WTC11 (cell line): ENCODE results near the gene ASZ1. TPM values are rescaled to one million over a fixed set of nuclear protein-coding genes. Genes with fewer than 3 reads are reported as not detected.

Source experiments
- ATAC-seq: fragments of 200-7000 bp; cut with Tn5 transposase; 2 replicates; pipeline ENCODE4 v1.10.0; 2021; ENCODE audit warnings: mild to moderate bottlenecking, moderate library complexity
- CTCF ChIA-PET: fragments of 300-600 bp; sonication (Branson Sonifier 250); formaldehyde crosslinking; loops from one replicate; lab custom pipeline; 2021; ENCODE audit warnings: antibody characterized with exemption; lab: Charles Lee
- POLR2A ChIA-PET: fragments of 350-600 bp; sonication (Branson Sonifier 250); formaldehyde crosslinking; loops from one replicate; lab custom pipeline; 2021; ENCODE audit warnings: antibody characterized with exemption; lab: Charles Lee
- DNase-seq: peaks from one replicate; pipeline ENCODE4 v3.0.0; 2021; ENCODE audit warnings: low spot score
- H3K27ac Mint-ChIP-seq: 2 replicates; pipeline ENCODE4 v1.8.0; 2021; ENCODE audit warnings: mixed read lengths
- H3K27me3 Mint-ChIP-seq: 2 replicates; pipeline ENCODE4 v1.8.0; 2021; ENCODE audit warnings: low read depth, mild to moderate bottlenecking, moderate library complexity, mixed read lengths
- H3K36me3 Mint-ChIP-seq: 2 replicates; pipeline ENCODE4 v1.8.0; 2021; ENCODE audit warnings: mixed read lengths
- H3K4me1 Mint-ChIP-seq: 2 replicates; pipeline ENCODE4 v1.8.0; 2022; ENCODE audit warnings: mixed read lengths
- H3K4me3 Mint-ChIP-seq: 2 replicates; pipeline ENCODE4 v1.8.0; 2021; ENCODE audit warnings: mild to moderate bottlenecking, moderate library complexity, mixed read lengths
- H3K9me3 Mint-ChIP-seq: 2 replicates; pipeline ENCODE4 v1.8.0; 2021; ENCODE audit warnings: mixed read lengths
- CREB1 ChIP-seq: sonication (generic); formaldehyde crosslinking; IDR thresholded peaks from 2 replicates; pipeline ENCODE4 v1.8.0; 2023; ENCODE audit warnings: mild to moderate bottlenecking, missing genetic modification reagents
- ESRRA ChIP-seq: sonication (generic); formaldehyde crosslinking; IDR thresholded peaks from 2 replicates; pipeline ENCODE4 v1.8.1; 2022; ENCODE audit warnings: mild to moderate bottlenecking, missing genetic modification reagents, borderline replicate concordance
- ETV6 ChIP-seq: sonication (generic); formaldehyde crosslinking; IDR thresholded peaks from 2 replicates; pipeline ENCODE4 v1.8.1; 2022; ENCODE audit warnings: mild to moderate bottlenecking, missing genetic modification reagents
- HMGA2 ChIP-seq: fragments of 250-450 bp; sonication (Bioruptor Pico); IDR thresholded peaks from 2 replicates; pipeline ENCODE4 v1.4.0; 2021; ENCODE audit warnings: mild to moderate bottlenecking, moderate library complexity
- NFATC4 ChIP-seq: fragments of 250-450 bp; sonication (Bioruptor Pico); IDR thresholded peaks from 2 replicates; pipeline ENCODE4 v1.9.0; 2021; ENCODE audit warnings: mild to moderate bottlenecking
- NR3C1 ChIP-seq: sonication (generic); formaldehyde crosslinking; conservative IDR thresholded peaks from 2 replicates; pipeline ENCODE4 v1.8.1; 2023; ENCODE audit warnings: low read depth, mild to moderate bottlenecking, missing genetic modification reagents
- USF2 ChIP-seq: sonication (generic); formaldehyde crosslinking; IDR thresholded peaks from 2 replicates; pipeline ENCODE4 v1.8.1; 2023; ENCODE audit warnings: mild to moderate bottlenecking, missing genetic modification reagents, moderate library complexity
- ZBTB21 ChIP-seq: sonication (generic); formaldehyde crosslinking; IDR thresholded peaks from 2 replicates; pipeline ENCODE4 v1.8.1; 2023; ENCODE audit warnings: mild to moderate bottlenecking, missing genetic modification reagents, borderline replicate concordance
- ZNF219 ChIP-seq: sonication (generic); formaldehyde crosslinking; IDR thresholded peaks from 2 replicates; pipeline ENCODE4 v1.8.0; 2023; ENCODE audit warnings: missing genetic modification reagents, mild to moderate bottlenecking, borderline replicate concordance
- ZNF232 ChIP-seq: sonication (generic); formaldehyde crosslinking; IDR thresholded peaks from 2 replicates; pipeline ENCODE4 v1.8.0; 2022; ENCODE audit warnings: mild to moderate bottlenecking, missing genetic modification reagents
- ZNF281 ChIP-seq: sonication (generic); formaldehyde crosslinking; IDR thresholded peaks from 2 replicates; pipeline ENCODE4 v1.8.0; 2023; ENCODE audit warnings: mild to moderate bottlenecking, missing genetic modification reagents
- ZNF425 ChIP-seq: fragments of 250-450 bp; sonication (Bioruptor Pico); conservative IDR thresholded peaks from 2 replicates; pipeline ENCODE4 v1.9.0; 2021; ENCODE audit warnings: mild to moderate bottlenecking
- ZNF671 ChIP-seq: fragments of 250-450 bp; sonication (Bioruptor Pico); IDR thresholded peaks from 2 replicates; pipeline ENCODE4 v1.8.0; 2021; ENCODE audit warnings: mild to moderate bottlenecking
- total RNA-seq: library from RNA; stranded (reverse); gene quantifications from 3 replicates; pipeline ENCODE4 v1.2.3, GENCODE V29; 2021
- TF ChIP-seq, protein P1 (sequence below): sonication (generic); formaldehyde crosslinking; conservative IDR thresholded peaks from 2 replicates; pipeline ENCODE4 v1.8.1; 2022; ENCODE audit warnings: mild to moderate bottlenecking, missing genetic modification reagents
- TF ChIP-seq, protein P2 (sequence below): sonication (generic); formaldehyde crosslinking; conservative IDR thresholded peaks from 2 replicates; pipeline ENCODE4 v1.8.1; 2023; ENCODE audit warnings: mild to moderate bottlenecking, low read depth, missing genetic modification reagents, moderate library complexity
- TF ChIP-seq, protein P3 (sequence below): sonication (generic); formaldehyde crosslinking; IDR thresholded peaks from 2 replicates; pipeline ENCODE4 v1.8.0; 2023; ENCODE audit warnings: missing genetic modification reagents, mild to moderate bottlenecking, borderline replicate concordance
- TF ChIP-seq, protein P4 (sequence below): sonication (generic); formaldehyde crosslinking; IDR thresholded peaks from 2 replicates; pipeline ENCODE4 v1.8.1; 2022; ENCODE audit warnings: low read depth, mild to moderate bottlenecking, moderate library complexity, missing genetic modification reagents, borderline replicate concordance

Gene ASZ1
- total RNA-seq, 1 experiment from 2014 or later, result not detected

DNA sequence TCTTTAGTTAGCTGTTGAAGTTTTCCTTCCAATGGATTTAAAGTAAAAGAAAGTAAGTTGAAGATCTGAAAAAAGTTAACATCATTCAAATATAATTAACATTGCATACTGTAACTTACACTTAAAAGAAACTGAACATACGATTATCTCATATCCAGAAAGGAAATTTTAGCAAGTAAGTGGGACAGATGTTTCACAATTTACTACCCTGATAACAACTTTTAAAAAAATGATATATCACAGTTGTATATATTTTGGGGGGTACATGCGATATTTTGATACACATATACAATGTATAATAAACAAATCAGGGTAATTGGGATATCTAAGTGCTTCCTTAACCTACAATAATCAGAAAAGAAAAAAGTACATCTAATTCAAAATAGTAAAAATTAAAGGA, 44.2 kb downstream of the ASZ1 start (continued):
- TF ChIP-seq USF2 (CRISPR knock-in tag) (no peak), CREB1 (CRISPR knock-in tag) (no peak), NFATC4 (CRISPR knock-in tag) (no peak)
- TF ChIP-seq, protein P1, sequence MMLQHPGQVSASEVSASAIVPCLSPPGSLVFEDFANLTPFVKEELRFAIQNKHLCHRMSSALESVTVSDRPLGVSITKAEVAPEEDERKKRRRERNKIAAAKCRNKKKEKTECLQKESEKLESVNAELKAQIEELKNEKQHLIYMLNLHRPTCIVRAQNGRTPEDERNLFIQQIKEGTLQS (CRISPR knock-in tag), result no peak

GRCh38 chr7:117381362-117381761, 45.9 kb downstream of the ASZ1 start:
- H3K9me3 Mint-ChIP-seq, result no peaks in the 10 kb centered on the region
- H3K4me3 Mint-ChIP-seq, result no peak overlapping the region
- CTCF ChIA-PET, result no interaction called here
- H3K27ac Mint-ChIP-seq, result no peak overlapping the region
- no peaks in the 10 kb centered on the region for H3K27me3 Mint-ChIP-seq
- H3K4me1 Mint-ChIP-seq, result no peaks in the 10 kb centered on the region
- DNase-seq (no peak), ATAC-seq (no peak)
- H3K36me3 Mint-ChIP-seq, result no peaks in the 10 kb centered on the region
- POLR2A ChIA-PET, result no interaction called here
- TF ChIP-seq NR3C1 (CRISPR knock-in tag), result no peak
- no peak for TF ChIP-seq ZNF219
- TF ChIP-seq ZNF671 (CRISPR knock-in tag), result no peak
- TF ChIP-seq, protein P2, sequence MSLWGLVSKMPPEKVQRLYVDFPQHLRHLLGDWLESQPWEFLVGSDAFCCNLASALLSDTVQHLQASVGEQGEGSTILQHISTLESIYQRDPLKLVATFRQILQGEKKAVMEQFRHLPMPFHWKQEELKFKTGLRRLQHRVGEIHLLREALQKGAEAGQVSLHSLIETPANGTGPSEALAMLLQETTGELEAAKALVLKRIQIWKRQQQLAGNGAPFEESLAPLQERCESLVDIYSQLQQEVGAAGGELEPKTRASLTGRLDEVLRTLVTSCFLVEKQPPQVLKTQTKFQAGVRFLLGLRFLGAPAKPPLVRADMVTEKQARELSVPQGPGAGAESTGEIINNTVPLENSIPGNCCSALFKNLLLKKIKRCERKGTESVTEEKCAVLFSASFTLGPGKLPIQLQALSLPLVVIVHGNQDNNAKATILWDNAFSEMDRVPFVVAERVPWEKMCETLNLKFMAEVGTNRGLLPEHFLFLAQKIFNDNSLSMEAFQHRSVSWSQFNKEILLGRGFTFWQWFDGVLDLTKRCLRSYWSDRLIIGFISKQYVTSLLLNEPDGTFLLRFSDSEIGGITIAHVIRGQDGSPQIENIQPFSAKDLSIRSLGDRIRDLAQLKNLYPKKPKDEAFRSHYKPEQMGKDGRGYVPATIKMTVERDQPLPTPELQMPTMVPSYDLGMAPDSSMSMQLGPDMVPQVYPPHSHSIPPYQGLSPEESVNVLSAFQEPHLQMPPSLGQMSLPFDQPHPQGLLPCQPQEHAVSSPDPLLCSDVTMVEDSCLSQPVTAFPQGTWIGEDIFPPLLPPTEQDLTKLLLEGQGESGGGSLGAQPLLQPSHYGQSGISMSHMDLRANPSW (CRISPR knock-in tag), result no peak
- no peak for TF ChIP-seq ZNF425 (CRISPR knock-in tag)
- TF ChIP-seq CREB1 (CRISPR knock-in tag), result no peak
- TF ChIP-seq, protein P3, sequence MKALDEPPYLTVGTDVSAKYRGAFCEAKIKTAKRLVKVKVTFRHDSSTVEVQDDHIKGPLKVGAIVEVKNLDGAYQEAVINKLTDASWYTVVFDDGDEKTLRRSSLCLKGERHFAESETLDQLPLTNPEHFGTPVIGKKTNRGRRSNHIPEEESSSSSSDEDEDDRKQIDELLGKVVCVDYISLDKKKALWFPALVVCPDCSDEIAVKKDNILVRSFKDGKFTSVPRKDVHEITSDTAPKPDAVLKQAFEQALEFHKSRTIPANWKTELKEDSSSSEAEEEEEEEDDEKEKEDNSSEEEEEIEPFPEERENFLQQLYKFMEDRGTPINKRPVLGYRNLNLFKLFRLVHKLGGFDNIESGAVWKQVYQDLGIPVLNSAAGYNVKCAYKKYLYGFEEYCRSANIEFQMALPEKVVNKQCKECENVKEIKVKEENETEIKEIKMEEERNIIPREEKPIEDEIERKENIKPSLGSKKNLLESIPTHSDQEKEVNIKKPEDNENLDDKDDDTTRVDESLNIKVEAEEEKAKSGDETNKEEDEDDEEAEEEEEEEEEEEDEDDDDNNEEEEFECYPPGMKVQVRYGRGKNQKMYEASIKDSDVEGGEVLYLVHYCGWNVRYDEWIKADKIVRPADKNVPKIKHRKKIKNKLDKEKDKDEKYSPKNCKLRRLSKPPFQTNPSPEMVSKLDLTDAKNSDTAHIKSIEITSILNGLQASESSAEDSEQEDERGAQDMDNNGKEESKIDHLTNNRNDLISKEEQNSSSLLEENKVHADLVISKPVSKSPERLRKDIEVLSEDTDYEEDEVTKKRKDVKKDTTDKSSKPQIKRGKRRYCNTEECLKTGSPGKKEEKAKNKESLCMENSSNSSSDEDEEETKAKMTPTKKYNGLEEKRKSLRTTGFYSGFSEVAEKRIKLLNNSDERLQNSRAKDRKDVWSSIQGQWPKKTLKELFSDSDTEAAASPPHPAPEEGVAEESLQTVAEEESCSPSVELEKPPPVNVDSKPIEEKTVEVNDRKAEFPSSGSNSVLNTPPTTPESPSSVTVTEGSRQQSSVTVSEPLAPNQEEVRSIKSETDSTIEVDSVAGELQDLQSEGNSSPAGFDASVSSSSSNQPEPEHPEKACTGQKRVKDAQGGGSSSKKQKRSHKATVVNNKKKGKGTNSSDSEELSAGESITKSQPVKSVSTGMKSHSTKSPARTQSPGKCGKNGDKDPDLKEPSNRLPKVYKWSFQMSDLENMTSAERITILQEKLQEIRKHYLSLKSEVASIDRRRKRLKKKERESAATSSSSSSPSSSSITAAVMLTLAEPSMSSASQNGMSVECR (CRISPR knock-in tag), result no peak
- TF ChIP-seq NFATC4 (CRISPR knock-in tag), result no peak
- no peak for TF ChIP-seq ESRRA
- no peak for TF ChIP-seq HMGA2 (CRISPR knock-in tag)
- no peak for TF ChIP-seq ZNF232
- TF ChIP-seq ZBTB21 (CRISPR knock-in tag), result no peak
- TF ChIP-seq ZNF281, result no peak
- TF ChIP-seq, protein P4, sequence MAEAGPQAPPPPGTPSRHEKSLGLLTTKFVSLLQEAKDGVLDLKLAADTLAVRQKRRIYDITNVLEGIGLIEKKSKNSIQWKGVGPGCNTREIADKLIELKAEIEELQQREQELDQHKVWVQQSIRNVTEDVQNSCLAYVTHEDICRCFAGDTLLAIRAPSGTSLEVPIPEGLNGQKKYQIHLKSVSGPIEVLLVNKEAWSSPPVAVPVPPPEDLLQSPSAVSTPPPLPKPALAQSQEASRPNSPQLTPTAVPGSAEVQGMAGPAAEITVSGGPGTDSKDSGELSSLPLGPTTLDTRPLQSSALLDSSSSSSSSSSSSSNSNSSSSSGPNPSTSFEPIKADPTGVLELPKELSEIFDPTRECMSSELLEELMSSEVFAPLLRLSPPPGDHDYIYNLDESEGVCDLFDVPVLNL (CRISPR knock-in tag), result no peak
- TF ChIP-seq ETV6, result no peak
